HepG2 (cell line): ENCODE measurements around the gene KIF26B. TPM values are rescaled to one million over a fixed set of nuclear protein-coding genes. Genes with fewer than 3 reads are reported as not detected.
A peak's percentile ranks its signal among the peaks of the same experiment; 100 is the strongest.

Source experiments
- ATAC-seq: fragments of 200-7000 bp; cut with Tn5 transposase; 3 replicates; pipeline ENCODE4 v1.9.1; 2020; ENCODE audit warnings: mild to moderate bottlenecking, moderate library complexity
- BruUV-seq: library from RNA; stranded (reverse); fragments of 400-500 nt; replicated peaks from 2 replicates; lab custom pipeline; 2021; lab: Mats Ljungman, UMichigan
- CTCF ChIA-PET: fragments of 300-600 bp; formaldehyde crosslinking; extraction: SDS; loops from one replicate; lab custom pipeline; 2021; ENCODE audit warnings: low total read pairs, inconsistent platforms, low intra/inter-chr PET ratio; lab: Yijun Ruan, JAX
- POLR2A ChIA-PET: fragments of 350-600 bp; sonication (Branson Sonifier 250); formaldehyde crosslinking; loops from one replicate; lab custom pipeline; 2020; ENCODE audit warnings: antibody characterized with exemption, inconsistent platforms; lab: Yijun Ruan, JAX
- DNase-seq: peaks from one replicate; pipeline ENCODE4 v3.0.0-alpha.2; 2015; ENCODE audit warnings: low spot score
- FAIRE-seq: peaks from 3 replicates; lab custom pipeline; 2011; peaks lifted over from hg19 to GRCh38; lab: Jason Lieb, UNC
- H2AFZ ChIP-seq: one replicate; pipeline ENCODE4 v1.6.1; 2011; ENCODE audit warnings: low read length, inconsistent platforms
- H3K27ac ChIP-seq: fragments of 300-600 bp; 3 replicates; pipeline ENCODE4 v1.8.0; 2011; ENCODE audit warnings: mixed run types, mild to moderate bottlenecking, mixed read lengths, low read length, inconsistent platforms; ENCODE audit not compliant: insufficient read depth; ENCODE audit errors: extremely low read length
- H3K27me3 ChIP-seq, 2 experiments: fragments of 200-600 bp in 1 of 2; 2 replicates in 1 of 2; 3 replicates in 1 of 2; pipeline versions ENCODE4 v1.6.0 to v1.8.0; 2011; ENCODE audit warnings: low read length in 2 of 2, mild to moderate bottlenecking in 2 of 2, moderate library complexity in 2 of 2, inconsistent platforms in 1 of 2; ENCODE audit not compliant: insufficient read depth in 2 of 2, control insufficient read depth in 1 of 2
- H3K36me3 ChIP-seq, 2 experiments: fragments of 200-600 bp in 1 of 2; replicated peaks in 1 of 2; 2 replicates in 1 of 2; 3 replicates in 1 of 2; pipeline versions ENCODE4 v1.5.1 to v1.8.0; 2011; ENCODE audit warnings: low read length in 2 of 2, inconsistent platforms in 1 of 2; ENCODE audit not compliant: insufficient read depth in 2 of 2, control insufficient read depth in 1 of 2
- H3K4me1 ChIP-seq: 2 replicates; pipeline ENCODE4 v1.5.1; 2012; ENCODE audit warnings: low read length, inconsistent platforms; ENCODE audit not compliant: insufficient read depth
- H3K4me2 ChIP-seq: 2 replicates; pipeline ENCODE4 v1.6.0; 2011; ENCODE audit warnings: low read depth, low read length, inconsistent platforms
- H3K4me3 ChIP-seq, 3 experiments: fragments of 200-600 bp in 1 of 3; sonication (generic), shearing (Covaris generic) in 1 of 3; replicated peaks in 1 of 3; 2 replicates each; pipeline ENCODE4 v1.5.1; 2011 to 2016; ENCODE audit warnings: low read length in 3 of 3, inconsistent platforms in 2 of 3, low read depth in 2 of 3, mild to moderate bottlenecking in 2 of 3, control low read depth in 1 of 3, mixed read lengths in 1 of 3; ENCODE audit not compliant: insufficient read depth in 1 of 3
- H3K79me2 ChIP-seq: one replicate; pipeline ENCODE4 v1.6.1; 2011; ENCODE audit warnings: low read length, inconsistent platforms; ENCODE audit not compliant: insufficient read depth
- H3K9ac ChIP-seq: 2 replicates; pipeline ENCODE4 v1.6.0; 2011; ENCODE audit warnings: mild to moderate bottlenecking, low read depth, low read length, inconsistent platforms; ENCODE audit not compliant: insufficient read depth
- H3K9me3 ChIP-seq: 2 replicates; pipeline ENCODE4 v1.5.1; 2012; ENCODE audit warnings: mild to moderate bottlenecking, low read length
- H4K20me1 ChIP-seq: 2 replicates; pipeline ENCODE4 v1.6.0; 2011; ENCODE audit warnings: inconsistent platforms, mild to moderate bottlenecking, low read length, moderate library complexity; ENCODE audit not compliant: insufficient read depth
- ELF3 ChIP-seq: IDR thresholded peaks from 2 replicates; pipeline ENCODE4 v1.6.1; 2016; ENCODE audit warnings: missing genetic modification reagents, missing compliant biosample characterization
- NCOR1 ChIP-seq: fragments of 200-600 bp; sonication (generic); IDR thresholded peaks from 2 replicates; pipeline ENCODE4 v1.7.0; 2017; ENCODE audit warnings: antibody characterized with exemption, low read length, borderline replicate concordance
- NR2C2 ChIP-seq: sonication (generic); formaldehyde crosslinking; IDR thresholded peaks from 2 replicates; pipeline ENCODE4 v1.4.0; 2020; ENCODE audit warnings: missing genetic modification reagents, mild to moderate bottlenecking, moderate library complexity, borderline replicate concordance
- PAF1 ChIP-seq: IDR thresholded peaks from 2 replicates; pipeline ENCODE4 v1.6.1; 2016; ENCODE audit warnings: missing genetic modification reagents, missing compliant biosample characterization
- SIX4 ChIP-seq: sonication (generic); formaldehyde crosslinking; IDR thresholded peaks from 2 replicates; pipeline ENCODE4 v1.4.0; 2020; ENCODE audit warnings: missing genetic modification reagents
- STAG1 ChIP-seq: sonication (generic); formaldehyde crosslinking; IDR thresholded peaks from 2 replicates; pipeline ENCODE4 v1.4.0; 2020; ENCODE audit warnings: missing genetic modification reagents
- ZNF337 ChIP-seq: sonication (generic); formaldehyde crosslinking; IDR thresholded peaks from 2 replicates; pipeline ENCODE4 v1.5.1; 2020; ENCODE audit warnings: missing genetic modification reagents, low read depth, mild to moderate bottlenecking, borderline replicate concordance
- ZNF790 ChIP-seq: sonication (generic); formaldehyde crosslinking; IDR thresholded peaks from 2 replicates; pipeline ENCODE4 v1.8.0; 2022; ENCODE audit warnings: missing genetic modification reagents, mild to moderate bottlenecking, borderline replicate concordance
- WGBS: methylation state at CpG from one replicate; pipeline ENCODE4 v1.1.6; 2017; ENCODE audit warnings: low lambda C conversion rate; 5-methylcytosine and 5-hydroxymethylcytosine counted together
- in situ Hi-C: cut with HindIII; loops from 2 replicates; pipeline ENCODE4 v1.10.0; 2017; ENCODE audit warnings: low pct_unique_long_range_greater_than_20kb; ENCODE audit not compliant: extremely low pct_ligation_motif_present
- intact Hi-C: fragments of 100-400 bp; cut with micrococcal nuclease; formaldehyde crosslinking; loops from one replicate; pipeline ENCODE4 v1.10.0; 2022; ENCODE audit not compliant: unreplicated experiment
- polyA plus RNA-seq, 8 experiments: library from polyadenylated mRNA; depleted of rRNA in 3 of 8; stranded (reverse) in 7 of 8; unstranded in 1 of 8; fragments of >200 nt; fragmentation: Illumina TruSeq in 4 of 8; extraction: Trizol in 4 of 8; gene quantifications; 2 replicates each; pipeline versions ENCODE4 v1.2.1 to v1.2.3, GENCODE V29; 2011 to 2016; ENCODE audit warnings: low read depth in 4 of 8, missing spikeins in 1 of 8, mixed read lengths in 1 of 8; ENCODE audit not compliant: insufficient read depth in 1 of 8
- total RNA-seq, 5 experiments: library from RNA; depleted of rRNA; stranded (reverse); fragments of >200 nt; fragmentation: Illumina TruSeq; extraction: Trizol; gene quantifications; 2 replicates each; pipeline ENCODE4 v1.2.3, GENCODE V29; 2016; ENCODE audit warnings: low read depth in 1 of 5
- TF ChIP-seq, protein P1 (sequence below): sonication (generic); formaldehyde crosslinking; IDR thresholded peaks from 2 replicates; pipeline ENCODE4 v1.8.0; 2022; ENCODE audit warnings: mild to moderate bottlenecking, missing genetic modification reagents, borderline replicate concordance
- TF ChIP-seq, protein P2 (sequence below), 2 experiments: fragments of 450-650 bp in 1 of 2; sonication (generic) in 1 of 2; formaldehyde crosslinking; IDR thresholded peaks; 2 replicates each; pipeline versions ENCODE4 v1.5.0 to v1.8.0; 2020 to 2022; ENCODE audit warnings: mild to moderate bottlenecking in 1 of 2, missing genetic modification reagents in 1 of 2

The KIF26B gene
- total and polyA plus RNA-seq, 2 of the 13 experiments (the other 11 are each of a cell fraction or from before 2014, with no cell fraction given) = 0.08 to 0.09 TPM

DNA sequence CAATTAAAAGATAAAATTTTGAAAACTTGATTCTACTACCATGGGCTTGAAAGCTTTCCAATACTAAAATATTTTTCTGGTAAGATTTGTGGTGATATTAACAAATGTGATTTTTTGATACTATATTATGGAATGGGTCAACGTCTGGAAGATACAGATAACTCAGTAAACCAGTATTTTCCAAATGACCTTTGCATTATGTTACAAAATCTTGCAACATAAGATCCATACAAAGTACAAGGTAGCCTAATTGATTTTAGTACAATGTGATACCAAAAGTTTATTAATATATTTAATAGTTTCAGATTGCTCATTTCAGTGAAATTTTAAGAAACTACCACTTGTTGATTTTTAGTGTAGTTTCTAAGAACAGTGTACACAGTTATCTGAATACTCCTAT is 236.2 kb downstream of the KIF26B start:
- in situ Hi-C loops = no loop called here
- H3K4me2 ChIP-seq = no peak overlapping the region
- no peaks in the 10 kb centered on the region for H3K9me3 ChIP-seq
- intact Hi-C loops = no loop called here
- no peaks in the 10 kb centered on the region for H3K79me2 ChIP-seq
- no peak overlapping the region for H3K27ac ChIP-seq
- TF ChIP-seq NCOR1 = peak; percentile 48; the same call in 1 of the 2 replicates
- TF ChIP-seq, protein P1, sequence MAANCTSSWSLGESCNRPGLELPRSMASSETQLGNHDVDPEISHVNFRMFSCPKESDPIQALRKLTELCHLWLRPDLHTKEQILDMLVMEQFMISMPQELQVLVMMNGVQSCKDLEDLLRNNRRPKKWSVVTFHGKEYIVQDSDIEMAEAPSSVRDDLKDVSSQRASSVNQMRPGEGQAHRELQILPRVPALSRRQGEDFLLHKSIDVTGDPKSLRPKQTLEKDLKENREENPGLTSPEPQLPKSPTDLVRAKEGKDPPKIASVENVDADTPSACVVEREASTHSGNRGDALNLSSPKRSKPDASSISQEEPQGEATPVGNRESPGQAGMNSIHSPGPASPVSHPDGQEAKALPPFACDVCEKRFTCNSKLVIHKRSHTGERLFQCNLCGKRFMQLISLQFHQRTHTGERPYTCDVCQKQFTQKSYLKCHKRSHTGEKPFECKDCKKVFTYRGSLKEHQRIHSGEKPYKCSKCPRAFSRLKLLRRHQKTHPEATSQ (CRISPR knock-in tag) = no peak
- no peak overlapping the region for H3K4me3 ChIP-seq
- no peak overlapping the region for H3K9ac ChIP-seq
- ChIA-PET POLR2A (no interaction called here), CTCF (no interaction called here)
- no peaks in the 10 kb centered on the region for H3K36me3 ChIP-seq
- DNase-seq (no peak), ATAC-seq (no peak), FAIRE-seq (no peak)
- 34% methylated on average over 1 of the region's 1 CpG for WGBS
- no TSS peak for BruUV-seq
- H3K4me1 ChIP-seq = peaks cover 27% of the 10 kb centered on the region
- H2AFZ ChIP-seq = no peak overlapping the region
- H4K20me1 ChIP-seq = no peaks in the 10 kb centered on the region
- no peaks in the 10 kb centered on the region for H3K27me3 ChIP-seq

DNA sequence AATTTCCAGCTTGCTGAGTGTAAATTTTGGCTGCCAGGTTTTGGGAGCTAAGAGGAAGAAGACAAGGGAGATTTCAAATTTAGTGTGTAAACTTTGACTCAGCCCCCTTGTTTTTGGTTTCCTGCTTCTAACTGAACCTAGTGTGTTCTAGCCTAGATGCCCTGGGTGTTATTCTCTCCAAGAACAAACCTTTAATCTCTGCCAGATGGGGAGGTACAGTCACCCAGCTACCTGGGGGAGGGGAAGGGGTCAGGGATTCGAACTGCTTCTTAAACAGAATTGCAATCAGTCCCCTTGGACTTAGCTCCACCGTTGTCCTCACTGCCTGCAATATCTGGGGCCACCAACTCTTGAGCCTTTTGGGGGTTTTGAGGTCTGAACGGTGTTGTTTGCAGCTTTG is 238.9 kb downstream of the KIF26B start:
- ATAC-seq (no peak), FAIRE-seq (no peak), DNase-seq (no peak)
- no peaks in the 10 kb centered on the region for H3K27me3 ChIP-seq
- in situ Hi-C loops = no loop called here
- H3K36me3 ChIP-seq = no peaks in the 10 kb centered on the region
- no peak overlapping the region for H3K9ac ChIP-seq
- peak overlapping the region; percentile 27; the same call in 1 of the 2 replicates for H3K4me2 ChIP-seq
- TF ChIP-seq STAG1 (CRISPR knock-in tag) (no peak), SIX4 (CRISPR knock-in tag) (no peak), ZNF790 (CRISPR knock-in tag) (no peak), PAF1 (CRISPR knock-in tag) (no peak), ELF3 (CRISPR knock-in tag) (no peak), ZNF337 (CRISPR knock-in tag) (no peak), NR2C2 (CRISPR knock-in tag) (no peak)
- TF ChIP-seq, protein P2, sequence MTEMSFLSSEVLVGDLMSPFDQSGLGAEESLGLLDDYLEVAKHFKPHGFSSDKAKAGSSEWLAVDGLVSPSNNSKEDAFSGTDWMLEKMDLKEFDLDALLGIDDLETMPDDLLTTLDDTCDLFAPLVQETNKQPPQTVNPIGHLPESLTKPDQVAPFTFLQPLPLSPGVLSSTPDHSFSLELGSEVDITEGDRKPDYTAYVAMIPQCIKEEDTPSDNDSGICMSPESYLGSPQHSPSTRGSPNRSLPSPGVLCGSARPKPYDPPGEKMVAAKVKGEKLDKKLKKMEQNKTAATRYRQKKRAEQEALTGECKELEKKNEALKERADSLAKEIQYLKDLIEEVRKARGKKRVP (CRISPR knock-in tag; IDR thresholded peaks at IDR 0.05) = no peak
- BruUV-seq = no TSS peak
- no peak overlapping the region for H3K27ac ChIP-seq
- H2AFZ ChIP-seq = no peak overlapping the region
- ChIA-PET POLR2A (no interaction called here), CTCF (no interaction called here)
- whole genome bisulfite sequencing = 18% methylated on average over 3 of the region's 3 CpGs
- intact Hi-C loops = no loop called here
- no peak overlapping the region for H3K4me3 ChIP-seq
- H3K4me1 ChIP-seq = peaks cover 35% of the 10 kb centered on the region
- H4K20me1 ChIP-seq = no peaks in the 10 kb centered on the region
- H3K79me2 ChIP-seq = no peaks in the 10 kb centered on the region
- H3K9me3 ChIP-seq = no peaks in the 10 kb centered on the region
